Type B pancreatic cell (in vitro differentiated cells): ENCODE measurements around the gene LTB4R. TPM values are rescaled to one million over a fixed set of nuclear protein-coding genes. Genes with fewer than 3 reads are reported as not detected.

ENCODE experiments used
- DNase-seq: peaks from one replicate; pipeline ENCODE4 v3.0.0; 2021; ENCODE audit warnings: mixed read lengths; ENCODE audit not compliant: unreplicated experiment; ENCODE audit errors: extremely low spot score
- H3K27ac Mint-ChIP-seq: 2 replicates; pipeline ENCODE4 v1.8.0; 2021; ENCODE audit warnings: mild to moderate bottlenecking, mixed read lengths
- H3K27me3 Mint-ChIP-seq: 2 replicates; pipeline ENCODE4 v1.8.0; 2021; ENCODE audit warnings: mixed read lengths
- H3K36me3 Mint-ChIP-seq: 2 replicates; pipeline ENCODE4 v1.8.0; 2021; ENCODE audit warnings: mixed read lengths
- H3K4me1 Mint-ChIP-seq: one replicate; pipeline ENCODE4 v1.8.0; 2021; ENCODE audit warnings: mixed read lengths; ENCODE audit not compliant: unreplicated experiment
- H3K4me3 Mint-ChIP-seq: 2 replicates; pipeline ENCODE4 v1.8.0; 2021; ENCODE audit warnings: mild to moderate bottlenecking, mixed read lengths
- H3K9me3 Mint-ChIP-seq: 2 replicates; pipeline ENCODE4 v1.8.0; 2021; ENCODE audit warnings: mixed read lengths
- long read RNA-seq: library from polyadenylated mRNA; unstranded; transcript quantifications from one replicate; pipeline ENCODE4 v2.0.0, GENCODE V29; 2020
- total RNA-seq: library from RNA; stranded (reverse); gene quantifications from 2 replicates; pipeline ENCODE4 v1.2.1, GENCODE V29; 2021; ENCODE audit warnings: low replicate concordance
- TF ChIP-seq, protein P1 (sequence below): fragments of 200-600 bp; sonication (generic); conservative IDR thresholded peaks from 2 replicates; pipeline ENCODE4 v1.5.0; 2021; ENCODE audit warnings: antibody characterized with exemption, mild to moderate bottlenecking

The LTB4R gene
- 5.1 and 8.8 TPM in 2 replicates for total RNA-seq
- long read RNA-seq = 0 reads

DNA sequence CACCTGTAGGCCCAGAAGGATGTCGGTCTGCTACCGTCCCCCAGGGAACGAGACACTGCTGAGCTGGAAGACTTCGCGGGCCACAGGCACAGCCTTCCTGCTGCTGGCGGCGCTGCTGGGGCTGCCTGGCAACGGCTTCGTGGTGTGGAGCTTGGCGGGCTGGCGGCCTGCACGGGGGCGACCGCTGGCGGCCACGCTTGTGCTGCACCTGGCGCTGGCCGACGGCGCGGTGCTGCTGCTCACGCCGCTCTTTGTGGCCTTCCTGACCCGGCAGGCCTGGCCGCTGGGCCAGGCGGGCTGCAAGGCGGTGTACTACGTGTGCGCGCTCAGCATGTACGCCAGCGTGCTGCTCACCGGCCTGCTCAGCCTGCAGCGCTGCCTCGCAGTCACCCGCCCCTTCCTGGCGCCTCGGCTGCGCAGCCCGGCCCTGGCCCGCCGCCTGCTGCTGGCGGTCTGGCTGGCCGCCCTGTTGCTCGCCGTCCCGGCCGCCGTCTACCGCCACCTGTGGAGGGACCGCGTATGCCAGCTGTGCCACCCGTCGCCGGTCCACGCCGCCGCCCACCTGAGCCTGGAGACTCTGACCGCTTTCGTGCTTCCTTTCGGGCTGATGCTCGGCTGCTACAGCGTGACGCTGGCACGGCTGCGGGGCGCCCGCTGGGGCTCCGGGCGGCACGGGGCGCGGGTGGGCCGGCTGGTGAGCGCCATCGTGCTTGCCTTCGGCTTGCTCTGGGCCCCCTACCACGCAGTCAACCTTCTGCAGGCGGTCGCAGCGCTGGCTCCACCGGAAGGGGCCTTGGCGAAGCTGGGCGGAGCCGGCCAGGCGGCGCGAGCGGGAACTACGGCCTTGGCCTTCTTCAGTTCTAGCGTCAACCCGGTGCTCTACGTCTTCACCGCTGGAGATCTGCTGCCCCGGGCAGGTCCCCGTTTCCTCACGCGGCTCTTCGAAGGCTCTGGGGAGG is at the start of gene LTB4R:
LTB4R (plus strand) TSS at position 857 of the 959 bp plus-strand sequence. CDS start 4,150 bp downstream, outside the sequence.
- TF ChIP-seq, protein P1, sequence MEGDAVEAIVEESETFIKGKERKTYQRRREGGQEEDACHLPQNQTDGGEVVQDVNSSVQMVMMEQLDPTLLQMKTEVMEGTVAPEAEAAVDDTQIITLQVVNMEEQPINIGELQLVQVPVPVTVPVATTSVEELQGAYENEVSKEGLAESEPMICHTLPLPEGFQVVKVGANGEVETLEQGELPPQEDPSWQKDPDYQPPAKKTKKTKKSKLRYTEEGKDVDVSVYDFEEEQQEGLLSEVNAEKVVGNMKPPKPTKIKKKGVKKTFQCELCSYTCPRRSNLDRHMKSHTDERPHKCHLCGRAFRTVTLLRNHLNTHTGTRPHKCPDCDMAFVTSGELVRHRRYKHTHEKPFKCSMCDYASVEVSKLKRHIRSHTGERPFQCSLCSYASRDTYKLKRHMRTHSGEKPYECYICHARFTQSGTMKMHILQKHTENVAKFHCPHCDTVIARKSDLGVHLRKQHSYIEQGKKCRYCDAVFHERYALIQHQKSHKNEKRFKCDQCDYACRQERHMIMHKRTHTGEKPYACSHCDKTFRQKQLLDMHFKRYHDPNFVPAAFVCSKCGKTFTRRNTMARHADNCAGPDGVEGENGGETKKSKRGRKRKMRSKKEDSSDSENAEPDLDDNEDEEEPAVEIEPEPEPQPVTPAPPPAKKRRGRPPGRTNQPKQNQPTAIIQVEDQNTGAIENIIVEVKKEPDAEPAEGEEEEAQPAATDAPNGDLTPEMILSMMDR = no peak
- H3K27me3 Mint-ChIP-seq = peaks cover 9% of the 10 kb centered on the region
- H3K9me3 Mint-ChIP-seq = no peaks in the 10 kb centered on the region
- H3K4me1 Mint-ChIP-seq = peaks cover 7% of the 10 kb centered on the region
- H3K36me3 Mint-ChIP-seq = peaks cover 10% of the 10 kb centered on the region
- H3K27ac Mint-ChIP-seq = no peak within 1 kb of the TSS
- H3K4me3 Mint-ChIP-seq = no peak within 1 kb of the TSS
- DNase-seq = no peak

GRCh38 chr14:24261969-24262327 is 49.4 kb upstream of the LTB4R start:
- Mint-ChIP-seq H3K4me3 (no peak overlapping the region), H3K27me3 (no peaks in the 10 kb centered on the region), H3K27ac (no peak overlapping the region), H3K9me3 (no peaks in the 10 kb centered on the region), H3K4me1 (peaks cover 3% of the 10 kb centered on the region), H3K36me3 (no peaks in the 10 kb centered on the region)
- TF ChIP-seq, protein P1 = no peak
- no peak for DNase-seq

DNA sequence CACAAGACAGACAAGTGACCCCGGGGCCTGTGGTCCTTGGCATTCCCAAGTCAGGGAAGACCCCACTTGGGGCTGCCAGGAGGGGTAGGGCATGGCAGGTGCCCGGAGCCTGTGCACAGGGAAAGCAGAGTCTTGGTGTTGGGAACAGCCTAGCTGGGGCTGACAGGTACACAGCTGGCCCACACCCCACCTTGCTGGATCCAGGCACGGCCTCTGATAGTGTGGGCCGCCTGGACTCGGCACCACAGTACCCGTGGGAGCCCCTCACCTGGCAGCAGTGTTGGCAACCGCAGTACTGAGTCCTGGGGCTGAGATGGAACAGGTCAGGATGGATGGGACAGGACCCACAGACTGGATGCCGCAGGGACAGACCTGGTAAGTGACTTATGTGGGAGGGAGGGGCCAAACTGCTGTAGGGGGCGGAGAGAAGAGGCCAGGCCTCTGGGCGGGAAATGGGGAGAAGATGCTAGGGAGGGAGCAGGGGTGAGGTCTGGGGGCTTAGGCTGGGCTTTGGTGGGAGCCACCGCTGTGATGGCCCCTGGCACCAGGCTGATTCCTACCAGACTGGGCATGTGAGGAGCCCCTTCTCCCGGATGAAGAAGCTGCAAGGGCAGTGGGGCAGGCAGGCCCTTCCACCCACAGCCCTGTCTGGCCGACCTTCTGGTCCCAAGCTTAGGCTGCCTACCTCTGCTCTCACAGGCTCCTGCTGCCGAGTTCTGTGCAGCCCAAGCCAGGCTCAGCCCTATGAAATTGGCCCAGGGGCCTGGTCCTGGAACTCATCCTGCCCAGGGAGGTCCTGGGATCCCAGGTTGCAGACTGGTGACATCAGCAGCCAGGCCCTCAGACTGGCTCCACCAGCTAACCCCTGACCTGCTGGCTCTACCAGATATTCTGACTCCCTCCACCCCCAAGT is 48.2 kb upstream of the LTB4R start, which contains the start of gene TGM1:
TGM1 (minus strand) TSS at position 357 of the 913 bp plus-strand sequence. CDS start 825 bp downstream, outside the sequence.
- DNase-seq = no peak
- TF ChIP-seq, protein P1 = no peak
- peaks cover 4% of the 10 kb centered on the region for H3K36me3 Mint-ChIP-seq
- no peak within 1 kb of the TSS for H3K4me3 Mint-ChIP-seq
- H3K27ac Mint-ChIP-seq = peak within 1 kb of the TSS; percentile 86
- peaks cover 3% of the 10 kb centered on the region for H3K4me1 Mint-ChIP-seq
- no peaks in the 10 kb centered on the region for H3K27me3 Mint-ChIP-seq
- H3K9me3 Mint-ChIP-seq = no peaks in the 10 kb centered on the region

GRCh38 chr14:24263848-24264247 is 47.5 kb upstream of the LTB4R start:
- peaks cover 4% of the 10 kb centered on the region for H3K36me3 Mint-ChIP-seq
- peaks cover 3% of the 10 kb centered on the region for H3K4me1 Mint-ChIP-seq
- H3K9me3 Mint-ChIP-seq = no peaks in the 10 kb centered on the region
- peak overlapping the region; percentile 86 for H3K27ac Mint-ChIP-seq
- no peak for DNase-seq
- H3K27me3 Mint-ChIP-seq = no peaks in the 10 kb centered on the region
- TF ChIP-seq, protein P1 = no peak
- H3K4me3 Mint-ChIP-seq = no peak overlapping the region

- no peak overlapping the region for H3K4me3 Mint-ChIP-seq
- H3K36me3 Mint-ChIP-seq = peaks cover 4% of the 10 kb centered on the region
- H3K27me3 Mint-ChIP-seq = no peaks in the 10 kb centered on the region
- TF ChIP-seq, protein P1 = no peak
- peak overlapping the region; percentile 86 for H3K27ac Mint-ChIP-seq
- H3K9me3 Mint-ChIP-seq = no peaks in the 10 kb centered on the region
- DNase-seq = no peak
- peaks cover 3% of the 10 kb centered on the region for H3K4me1 Mint-ChIP-seq
These were observed 47.0 kb upstream of the LTB4R start for GRCh38 chr14:24264298-24264697.
